Peyer's patch (tissue), 4 donors: ENCODE data around the gene SPRR3.

ENCODE experiments used
- POLR2A ChIP-seq, 2 donors: fragments of 450-650 bp; IDR thresholded peaks; one replicate each; pipeline ENCODE4 v1.5.1; 2017; ENCODE audit warnings: antibody characterized with exemption in 2 of 2, mild to moderate bottlenecking in 2 of 2, moderate library complexity in 2 of 2
- TF ChIP-seq, protein P1 (sequence below), 6 experiments: fragments of 450-650 bp in 4 of 6; fragments of 200-600 bp in 2 of 6; sonication (generic) in 1 of 6; IDR thresholded peaks; one replicate each; pipeline ENCODE4 v1.5.1; 2017 to 2019; ENCODE audit warnings: antibody characterized with exemption in 6 of 6, mild to moderate bottlenecking in 3 of 6, moderate library complexity in 1 of 6

DNA sequence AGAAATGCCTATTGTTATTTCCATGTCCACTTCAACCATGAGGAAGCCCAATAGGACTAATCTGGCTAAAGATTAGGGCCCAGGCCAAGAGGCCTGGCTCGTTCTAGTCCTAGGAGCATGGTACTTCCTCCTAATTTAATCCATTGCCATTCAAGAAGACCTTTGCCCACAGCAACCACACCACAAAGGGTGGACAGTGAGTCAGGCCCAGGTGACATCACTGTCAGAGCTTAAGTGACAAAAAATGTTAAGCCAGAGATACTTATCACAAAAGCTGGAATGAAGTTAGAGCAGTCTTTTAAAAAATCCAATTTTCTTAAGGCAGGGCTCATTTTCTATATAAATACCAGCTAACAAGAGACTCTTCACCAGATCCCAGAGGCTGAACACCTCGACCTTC is at the start of gene SPRR3:
- TF ChIP-seq, protein P1, sequence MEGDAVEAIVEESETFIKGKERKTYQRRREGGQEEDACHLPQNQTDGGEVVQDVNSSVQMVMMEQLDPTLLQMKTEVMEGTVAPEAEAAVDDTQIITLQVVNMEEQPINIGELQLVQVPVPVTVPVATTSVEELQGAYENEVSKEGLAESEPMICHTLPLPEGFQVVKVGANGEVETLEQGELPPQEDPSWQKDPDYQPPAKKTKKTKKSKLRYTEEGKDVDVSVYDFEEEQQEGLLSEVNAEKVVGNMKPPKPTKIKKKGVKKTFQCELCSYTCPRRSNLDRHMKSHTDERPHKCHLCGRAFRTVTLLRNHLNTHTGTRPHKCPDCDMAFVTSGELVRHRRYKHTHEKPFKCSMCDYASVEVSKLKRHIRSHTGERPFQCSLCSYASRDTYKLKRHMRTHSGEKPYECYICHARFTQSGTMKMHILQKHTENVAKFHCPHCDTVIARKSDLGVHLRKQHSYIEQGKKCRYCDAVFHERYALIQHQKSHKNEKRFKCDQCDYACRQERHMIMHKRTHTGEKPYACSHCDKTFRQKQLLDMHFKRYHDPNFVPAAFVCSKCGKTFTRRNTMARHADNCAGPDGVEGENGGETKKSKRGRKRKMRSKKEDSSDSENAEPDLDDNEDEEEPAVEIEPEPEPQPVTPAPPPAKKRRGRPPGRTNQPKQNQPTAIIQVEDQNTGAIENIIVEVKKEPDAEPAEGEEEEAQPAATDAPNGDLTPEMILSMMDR (IDR thresholded peaks at IDR 0.05), result no peak
- TF ChIP-seq POLR2A (IDR thresholded peaks at IDR 0.05), result no peak
